Thoracic aorta (tissue), 2 donors: ENCODE measurements around the gene ADAMTSL3. TPM values are rescaled to one million over a fixed set of nuclear protein-coding genes. Genes with fewer than 3 reads are reported as not detected.

ENCODE experiments used
- ATAC-seq: fragments of 150-250 bp; one replicate; pipeline ENCODE4 v1.8.0; 2017; ENCODE audit warnings: low read depth; ENCODE audit not compliant: insufficient number of reproducible peaks, low FRiP score
- DNase-seq: peaks from one replicate; pipeline ENCODE4 v3.0.0-alpha.2; 2020; ENCODE audit warnings: low spot score
- H3K27ac ChIP-seq, 2 donors: fragments of 200-600 bp; sonication (generic); 1 replicate in 1 of 2; 2 replicates in 1 of 2; pipeline ENCODE4 v1.5.1; 2016; ENCODE audit warnings: mild to moderate bottlenecking in 2 of 2, moderate library complexity in 2 of 2
- H3K27me3 ChIP-seq: fragments of 200-600 bp; sonication (generic); replicated peaks from 2 replicates; pipeline ENCODE4 v1.6.0; 2016; ENCODE audit warnings: mild to moderate bottlenecking; ENCODE audit not compliant: insufficient read depth
- H3K36me3 ChIP-seq: fragments of 200-600 bp; sonication (generic); one replicate; pipeline ENCODE4 v1.5.1; 2016
- H3K4me1 ChIP-seq, 2 donors: fragments of 200-600 bp; sonication (generic); 1 replicate in 1 of 2; 2 replicates in 1 of 2; pipeline versions ENCODE4 v1.5.1 to v1.6.0; 2016; ENCODE audit warnings: low read depth in 2 of 2, mild to moderate bottlenecking in 1 of 2; ENCODE audit not compliant: control insufficient read depth in 1 of 2
- H3K4me3 ChIP-seq: fragments of 200-600 bp; sonication (generic); 2 replicates; pipeline ENCODE4 v1.5.1; 2016; ENCODE audit warnings: mild to moderate bottlenecking
- H3K9me3 ChIP-seq: fragments of 200-600 bp; sonication (generic); 2 replicates; pipeline ENCODE4 v1.5.1; 2016
- total RNA-seq, 2 donors: library from RNA; depleted of rRNA; stranded (reverse); fragments of >200 nt; gene quantifications; one replicate each; pipeline versions ENCODE4 v1.1.0 to v1.2.3, GENCODE V29; 2016
- TF ChIP-seq, protein P1 (sequence below): fragments of 200-600 bp; sonication (generic); IDR thresholded peaks from one replicate; pipeline ENCODE4 v1.5.1; 2019; ENCODE audit warnings: antibody characterized with exemption

Gene ADAMTSL3
- total RNA-seq, 2 donors from 2014 or later, result 41.4 to 45.4 TPM

DNA sequence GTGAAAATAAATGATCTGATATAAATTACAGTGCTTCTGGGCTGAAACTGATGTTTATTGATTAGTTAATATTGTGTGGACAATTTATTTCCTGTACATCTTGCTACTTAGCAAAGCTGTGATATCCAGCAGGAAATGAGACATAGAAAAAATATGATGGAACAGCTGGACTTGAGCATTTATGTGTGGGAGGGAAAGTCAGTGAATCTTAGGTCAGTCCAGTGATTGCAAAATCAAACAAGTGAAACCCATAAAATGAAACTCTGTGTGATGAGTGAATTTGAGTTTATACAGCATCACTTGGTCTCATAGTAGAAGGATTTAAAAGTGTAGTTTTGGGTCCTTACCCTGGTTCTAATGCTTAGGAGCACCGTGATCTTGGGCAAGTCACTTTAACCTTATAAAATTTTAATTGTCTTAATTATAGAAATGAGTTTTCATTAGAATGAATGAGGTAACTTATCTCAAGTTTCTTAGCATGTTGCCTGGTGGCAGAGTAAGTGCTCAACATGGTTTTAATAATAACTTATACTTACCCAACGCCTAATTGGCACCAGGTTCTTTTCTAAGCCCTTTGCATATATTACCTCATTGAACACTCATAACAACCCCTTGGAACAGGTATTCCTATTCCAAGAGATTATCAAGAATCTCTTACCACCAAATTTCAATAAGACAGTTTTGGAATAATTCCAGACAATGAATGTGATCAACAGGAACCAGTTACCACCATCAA lies 194.6 kb downstream of the ADAMTSL3 start:
- Histone ChIP-seq H3K4me1 (peaks cover 2 to 34% of the 10 kb centered on the region in 2 donors), H3K4me3 (no peak overlapping the region), H3K36me3 (no peaks in the 10 kb centered on the region), H3K27ac (no peak overlapping the region), H3K27me3 (no peaks in the 10 kb centered on the region), H3K9me3 (no peaks in the 10 kb centered on the region)
- DNase-seq (no peak), ATAC-seq (no peak)
- TF ChIP-seq, protein P1, sequence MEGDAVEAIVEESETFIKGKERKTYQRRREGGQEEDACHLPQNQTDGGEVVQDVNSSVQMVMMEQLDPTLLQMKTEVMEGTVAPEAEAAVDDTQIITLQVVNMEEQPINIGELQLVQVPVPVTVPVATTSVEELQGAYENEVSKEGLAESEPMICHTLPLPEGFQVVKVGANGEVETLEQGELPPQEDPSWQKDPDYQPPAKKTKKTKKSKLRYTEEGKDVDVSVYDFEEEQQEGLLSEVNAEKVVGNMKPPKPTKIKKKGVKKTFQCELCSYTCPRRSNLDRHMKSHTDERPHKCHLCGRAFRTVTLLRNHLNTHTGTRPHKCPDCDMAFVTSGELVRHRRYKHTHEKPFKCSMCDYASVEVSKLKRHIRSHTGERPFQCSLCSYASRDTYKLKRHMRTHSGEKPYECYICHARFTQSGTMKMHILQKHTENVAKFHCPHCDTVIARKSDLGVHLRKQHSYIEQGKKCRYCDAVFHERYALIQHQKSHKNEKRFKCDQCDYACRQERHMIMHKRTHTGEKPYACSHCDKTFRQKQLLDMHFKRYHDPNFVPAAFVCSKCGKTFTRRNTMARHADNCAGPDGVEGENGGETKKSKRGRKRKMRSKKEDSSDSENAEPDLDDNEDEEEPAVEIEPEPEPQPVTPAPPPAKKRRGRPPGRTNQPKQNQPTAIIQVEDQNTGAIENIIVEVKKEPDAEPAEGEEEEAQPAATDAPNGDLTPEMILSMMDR, result no peak

DNA sequence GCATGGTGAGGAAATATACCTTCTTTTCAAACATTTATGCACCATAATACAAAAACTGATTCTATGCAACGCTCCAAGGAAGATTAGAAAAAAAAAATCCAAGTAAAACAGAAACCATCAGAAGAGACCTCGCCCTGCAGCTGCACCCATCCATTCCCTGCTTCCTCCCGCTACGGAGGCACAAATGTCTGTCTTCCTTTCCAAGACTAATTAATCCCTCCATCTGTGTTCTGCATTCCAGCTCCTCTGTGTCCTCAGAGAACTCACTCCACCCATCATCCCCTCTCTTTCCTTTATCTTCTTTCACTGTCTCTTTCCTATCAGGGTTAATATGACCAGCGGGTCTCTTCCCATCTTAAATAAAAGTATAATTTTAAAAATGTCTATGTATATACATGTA lies 196.1 kb downstream of the ADAMTSL3 start:
- H3K9me3 ChIP-seq, result no peaks in the 10 kb centered on the region
- H3K27ac ChIP-seq, result no peak overlapping the region
- H3K4me3 ChIP-seq, result no peak overlapping the region
- H3K4me1 ChIP-seq, result peaks cover 2 to 27% of the 10 kb centered on the region in 2 donors
- DNase-seq (no peak), ATAC-seq (no peak)
- TF ChIP-seq, protein P1, result no peak
- H3K27me3 ChIP-seq, result no peaks in the 10 kb centered on the region
- no peaks in the 10 kb centered on the region for H3K36me3 ChIP-seq

DNA sequence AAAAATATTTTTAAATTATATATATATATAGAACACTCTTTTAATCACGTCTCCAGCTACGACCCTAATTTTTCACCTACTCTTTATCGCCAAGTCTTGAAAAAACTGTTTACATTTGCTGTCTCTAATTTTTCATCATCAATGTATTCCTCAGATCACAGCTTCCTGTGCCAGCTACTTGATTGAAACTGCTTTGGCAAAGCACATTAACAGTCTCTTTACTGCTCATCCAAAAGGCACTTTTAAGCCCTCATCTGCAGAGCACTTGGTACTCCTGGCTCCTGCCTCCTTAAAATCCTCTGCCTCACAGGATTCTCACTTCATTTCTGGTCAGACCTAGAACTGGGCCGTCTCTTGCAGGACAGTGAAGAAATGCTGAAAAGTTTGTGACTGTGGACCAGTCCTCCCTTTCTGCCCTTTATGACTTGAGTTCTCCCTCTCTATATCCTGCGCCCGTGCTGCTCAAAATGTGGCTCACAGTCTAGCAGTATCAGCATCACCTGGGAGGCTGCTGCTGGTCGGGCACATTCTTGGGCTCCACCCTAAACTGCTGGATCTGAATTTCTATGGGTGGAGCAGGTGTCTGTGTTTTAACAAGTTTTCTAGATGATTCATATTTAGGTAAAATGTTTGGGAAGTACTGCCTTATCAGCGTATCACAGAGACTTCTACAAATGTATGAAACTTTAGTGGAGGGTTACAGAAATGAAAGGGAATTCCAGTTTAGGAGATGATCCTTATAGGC lies 196.8 kb downstream of the ADAMTSL3 start:
- Histone ChIP-seq H3K9me3 (no peaks in the 10 kb centered on the region), H3K27ac (no peak overlapping the region), H3K36me3 (no peaks in the 10 kb centered on the region), H3K4me3 (no peak overlapping the region), H3K4me1 (peaks cover 2 to 33% of the 10 kb centered on the region in 2 donors), H3K27me3 (no peaks in the 10 kb centered on the region)
- DNase-seq, result no peak
- TF ChIP-seq, protein P1, result no peak
- no peak for ATAC-seq

DNA sequence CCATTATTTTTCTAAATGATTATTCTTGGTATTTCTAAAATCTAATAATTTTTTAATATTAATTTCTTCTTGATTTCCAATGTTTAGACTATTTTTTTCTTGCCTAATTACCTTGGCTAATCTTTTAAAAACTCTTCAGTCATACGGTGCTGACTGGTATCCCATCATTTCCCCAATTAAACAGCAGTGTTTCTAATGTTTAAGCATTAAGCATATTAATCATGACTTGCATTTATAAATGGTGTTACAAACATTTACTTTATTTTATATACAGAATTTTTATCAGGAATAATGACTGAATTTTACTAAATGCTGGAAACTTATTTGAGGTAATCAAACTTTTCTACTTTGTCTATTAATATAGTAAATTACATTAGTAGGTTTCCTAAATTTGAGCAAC lies 199.3 kb downstream of the ADAMTSL3 start:
- H3K36me3 ChIP-seq, result no peaks in the 10 kb centered on the region
- TF ChIP-seq, protein P1, result no peak
- no peaks in the 10 kb centered on the region for H3K27me3 ChIP-seq
- H3K4me1 ChIP-seq, result peaks cover 0 to 31% of the 10 kb centered on the region in 2 donors
- H3K9me3 ChIP-seq, result no peaks in the 10 kb centered on the region
- H3K4me3 ChIP-seq, result no peak overlapping the region
- H3K27ac ChIP-seq, result no peak overlapping the region
- DNase-seq (no peak), ATAC-seq (no peak)

DNA sequence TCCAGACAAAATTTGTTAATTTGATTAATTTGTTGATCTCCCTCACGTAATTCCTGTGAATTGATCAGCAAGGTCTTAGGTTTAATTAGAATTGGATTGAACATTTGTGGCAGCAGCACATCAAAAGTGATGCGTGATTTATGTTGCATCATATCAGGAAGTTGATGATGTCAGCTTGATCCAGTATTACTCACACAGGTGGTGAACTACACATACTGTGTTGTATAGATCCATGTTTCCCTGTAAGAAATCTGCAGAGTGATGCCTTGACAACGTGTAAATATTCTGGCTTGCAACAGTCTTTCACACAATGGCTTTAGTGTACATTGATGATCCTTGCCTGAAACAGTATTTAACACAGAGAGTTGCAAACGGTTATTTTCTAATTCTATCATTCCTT lies 200.4 kb downstream of the ADAMTSL3 start:
- no peaks in the 10 kb centered on the region for H3K27me3 ChIP-seq
- no peak overlapping the region for H3K4me3 ChIP-seq
- no peak for DNase-seq
- H3K9me3 ChIP-seq, result no peaks in the 10 kb centered on the region
- H3K36me3 ChIP-seq, result no peaks in the 10 kb centered on the region
- no peak for ATAC-seq
- H3K27ac ChIP-seq, result no peak overlapping the region
- TF ChIP-seq, protein P1, result no peak
- H3K4me1 ChIP-seq, result peaks cover 0 to 21% of the 10 kb centered on the region in 2 donors
